Trophoblast cell (in vitro differentiated cells and primary cell): Measurements from ENCODE around the gene GNAI3.

ENCODE experiments used
- DNase-seq, 2 donors: peaks; one replicate each; pipeline ENCODE4 v3.0.0-alpha.2; 2016
- H2AFZ ChIP-seq: 2 replicates; pipeline ENCODE4 v1.6.1; 2013; ENCODE audit warnings: low read length, moderate library complexity, mild to moderate bottlenecking; ENCODE audit not compliant: insufficient read depth, poor library complexity
- H2AK5ac ChIP-seq: 2 replicates; pipeline ENCODE4 v1.6.1; 2013; ENCODE audit warnings: mild to moderate bottlenecking, low read length
- H2BK120ac ChIP-seq: 2 replicates; pipeline ENCODE4 v1.6.1; 2013; ENCODE audit warnings: low read length, mild to moderate bottlenecking, moderate library complexity; ENCODE audit not compliant: insufficient read depth, poor library complexity
- H2BK12ac ChIP-seq: 2 replicates; pipeline ENCODE4 v1.6.1; 2013; ENCODE audit warnings: mild to moderate bottlenecking, low read length, moderate library complexity
- H2BK5ac ChIP-seq: 2 replicates; pipeline ENCODE4 v1.6.1; 2013; ENCODE audit warnings: low read length, low read depth, moderate library complexity, mild to moderate bottlenecking; ENCODE audit not compliant: poor library complexity
- H3K14ac ChIP-seq: 2 replicates; pipeline ENCODE4 v1.6.1; 2013; ENCODE audit warnings: mild to moderate bottlenecking, low read length
- H3K18ac ChIP-seq: 2 replicates; pipeline ENCODE4 v1.6.1; 2013; ENCODE audit warnings: mild to moderate bottlenecking, low read length
- H3K23ac ChIP-seq: 2 replicates; pipeline ENCODE4 v1.6.1; 2013; ENCODE audit warnings: low read length
- H3K27ac ChIP-seq: 2 replicates; pipeline ENCODE4 v1.5.1; 2013; ENCODE audit warnings: low read depth, mild to moderate bottlenecking, inconsistent platforms, low read length, moderate library complexity
- H3K27me3 ChIP-seq: 2 replicates; pipeline ENCODE4 v1.6.1; 2013; ENCODE audit warnings: inconsistent platforms, mild to moderate bottlenecking, low read length, moderate library complexity; ENCODE audit not compliant: insufficient read depth
- H3K36me3 ChIP-seq, 2 experiments: 1 replicate in 1 of 2; 2 replicates in 1 of 2; pipeline ENCODE4 v1.6.1; 2013; ENCODE audit warnings: low read length in 2 of 2, mild to moderate bottlenecking in 2 of 2, moderate library complexity in 1 of 2; ENCODE audit not compliant: insufficient read depth in 2 of 2, control insufficient read depth in 1 of 2
- H3K4ac ChIP-seq: 2 replicates; pipeline ENCODE4 v1.6.1; 2013; ENCODE audit warnings: low read depth, mild to moderate bottlenecking, low read length, moderate library complexity
- H3K4me1 ChIP-seq, 2 experiments: 1 replicate in 1 of 2; 2 replicates in 1 of 2; pipeline ENCODE4 v1.6.1; 2013; ENCODE audit warnings: low read length in 2 of 2, mild to moderate bottlenecking in 2 of 2, moderate library complexity in 1 of 2; ENCODE audit not compliant: insufficient read depth in 2 of 2, control insufficient read depth in 1 of 2
- H3K4me2 ChIP-seq: 2 replicates; pipeline ENCODE4 v1.6.1; 2013; ENCODE audit warnings: inconsistent platforms, mild to moderate bottlenecking, low read length, moderate library complexity
- H3K4me3 ChIP-seq: 2 replicates; pipeline ENCODE4 v1.5.1; 2013; ENCODE audit warnings: mild to moderate bottlenecking, low read depth, low read length, inconsistent platforms
- H3K79me1 ChIP-seq: one replicate; pipeline ENCODE4 v1.6.1; 2013; ENCODE audit warnings: low read length
- H3K79me2 ChIP-seq: 2 replicates; pipeline ENCODE4 v1.6.1; 2013; ENCODE audit warnings: low read length, mild to moderate bottlenecking; ENCODE audit not compliant: control insufficient read depth, insufficient read depth, poor library complexity
- H3K9ac ChIP-seq: 2 replicates; pipeline ENCODE4 v1.6.1; 2013; ENCODE audit warnings: mild to moderate bottlenecking, low read length
- H3K9me3 ChIP-seq: 2 replicates; pipeline ENCODE4 v1.6.1; 2013; ENCODE audit warnings: low read depth, mild to moderate bottlenecking, control low read depth, inconsistent platforms, low read length; ENCODE audit not compliant: insufficient read depth
- H4K12ac ChIP-seq: 2 replicates; pipeline ENCODE4 v1.6.1; 2013; ENCODE audit warnings: low read depth, mild to moderate bottlenecking, low read length, moderate library complexity
- H4K8ac ChIP-seq: 2 replicates; pipeline ENCODE4 v1.6.1; 2013; ENCODE audit warnings: low read depth, mild to moderate bottlenecking, low read length, moderate library complexity
- H4K91ac ChIP-seq: one replicate; pipeline ENCODE4 v1.6.1; 2013; ENCODE audit warnings: low read depth, mild to moderate bottlenecking, low read length, moderate library complexity
- WGBS: extraction: QIAGEN DNeasy Blood & Tissue Kit; methylation state at CpG from one replicate; pipeline ENCODE4 v1.1.7; 2013; ENCODE audit warnings: missing lambda C conversion rate; ENCODE audit not compliant: insufficient read length, insufficient coverage; ENCODE audit errors: extremely low coverage; 5-methylcytosine and 5-hydroxymethylcytosine counted together

GNAI3 gene

GRCh38 chr1:109654519-109654918 lies 106.1 kb downstream of the GNAI3 start:
- H3K4me3 ChIP-seq, result no peak overlapping the region

GRCh38 chr1:109655615-109656519 lies 107.5 kb downstream of the GNAI3 start, which contains the start of gene GSTM4:
TSS of gene GSTM4 (plus strand) at chr1:109656099. CDS start at chr1:109656390, 291 bp downstream.
- Histone ChIP-seq H3K18ac (peak within 1 kb of the TSS; percentile 77), H3K4ac (peak within 1 kb of the TSS; percentile 45), H3K14ac (peak within 1 kb of the TSS; percentile 73), H2BK120ac (peak within 1 kb of the TSS; percentile 65), H3K4me3 (peak within 1 kb of the TSS; percentile 71), H3K27me3 (no peaks in the 10 kb centered on the region), H4K91ac (peak within 1 kb of the TSS; percentile 65), H2BK12ac (peak within 1 kb of the TSS; percentile 20), H3K9me3 (no peaks in the 10 kb centered on the region), H3K23ac (no peak within 1 kb of the TSS), H2AK5ac (no peak within 1 kb of the TSS), H4K12ac (peak within 1 kb of the TSS; percentile 45), H4K8ac (peak within 1 kb of the TSS; percentile 86), H3K36me3 (no peaks in the 10 kb centered on the region), H3K27ac (no peak within 1 kb of the TSS), H2AFZ (peak within 1 kb of the TSS; percentile 87), H3K79me1 (peaks cover 6% of the 10 kb centered on the region), H3K4me1 (peaks cover 3 to 5% of the 10 kb centered on the region in 2 experiments), H3K4me2 (peak within 1 kb of the TSS; percentile 89), H3K79me2 (no peaks in the 10 kb centered on the region), H2BK5ac (no peak within 1 kb of the TSS), H3K9ac (peak within 1 kb of the TSS; percentile 35)
- DNase-seq, result peak; percentile 27 to 64
- no CpG with 5 or more reads among the region's 54 CpGs for WGBS

More at GRCh38 chr1:109654519-109654918, 106.1 kb downstream of the GNAI3 start:
- H3K4me2 ChIP-seq, result no peak overlapping the region
- H3K36me3 ChIP-seq, result no peaks in the 10 kb centered on the region
- H2AK5ac ChIP-seq, result no peak overlapping the region
- no peak for DNase-seq
- H3K14ac ChIP-seq, result no peak overlapping the region
- no CpG with 5 or more reads among the region's 12 CpGs for WGBS
- no peak overlapping the region for H4K8ac ChIP-seq
- H3K9me3 ChIP-seq, result no peaks in the 10 kb centered on the region
- peaks cover 6% of the 10 kb centered on the region for H3K79me1 ChIP-seq
- no peak overlapping the region for H2AFZ ChIP-seq
- H3K4me1 ChIP-seq, result peaks cover 3 to 5% of the 10 kb centered on the region in 2 experiments
- H3K9ac ChIP-seq, result no peak overlapping the region
- no peak overlapping the region for H3K18ac ChIP-seq
- H2BK12ac ChIP-seq, result no peak overlapping the region
- no peak overlapping the region for H4K12ac ChIP-seq
- no peak overlapping the region for H3K27ac ChIP-seq
- H2BK5ac ChIP-seq, result no peak overlapping the region
- no peaks in the 10 kb centered on the region for H3K79me2 ChIP-seq
- peak overlapping the region; percentile 33 for H3K23ac ChIP-seq
- no peak overlapping the region for H2BK120ac ChIP-seq
- H4K91ac ChIP-seq, result no peak overlapping the region
- H3K4ac ChIP-seq, result no peak overlapping the region
- H3K27me3 ChIP-seq, result no peaks in the 10 kb centered on the region

- H3K4me2 ChIP-seq, result no peak overlapping the region
- no peak overlapping the region for H3K9ac ChIP-seq
- no peak overlapping the region for H4K8ac ChIP-seq
- H3K36me3 ChIP-seq, result no peaks in the 10 kb centered on the region
- no peaks in the 10 kb centered on the region for H3K79me2 ChIP-seq
- no peak overlapping the region for H4K91ac ChIP-seq
- H3K4me3 ChIP-seq, result no peak overlapping the region
- H3K4ac ChIP-seq, result no peak overlapping the region
- DNase-seq, result no peak
- no CpG with 5 or more reads among the region's 4 CpGs for WGBS
- no peak overlapping the region for H2BK120ac ChIP-seq
- H3K9me3 ChIP-seq, result no peaks in the 10 kb centered on the region
- no peak overlapping the region for H2BK12ac ChIP-seq
- H2AK5ac ChIP-seq, result no peak overlapping the region
- H2AFZ ChIP-seq, result no peak overlapping the region
- peaks cover 3 to 5% of the 10 kb centered on the region in 2 experiments for H3K4me1 ChIP-seq
- peaks cover 6% of the 10 kb centered on the region for H3K79me1 ChIP-seq
- no peak overlapping the region for H3K18ac ChIP-seq
- H3K23ac ChIP-seq, result no peak overlapping the region
- no peak overlapping the region for H3K27ac ChIP-seq
- no peaks in the 10 kb centered on the region for H3K27me3 ChIP-seq
- H2BK5ac ChIP-seq, result no peak overlapping the region
- no peak overlapping the region for H4K12ac ChIP-seq
- H3K14ac ChIP-seq, result no peak overlapping the region
Measured at GRCh38 chr1:109657395-109657794, 109.0 kb downstream of the GNAI3 start.

GRCh38 chr1:109657970-109658369 lies 109.6 kb downstream of the GNAI3 start:
- no peak overlapping the region for H2BK5ac ChIP-seq
- peaks cover 6% of the 10 kb centered on the region for H3K79me1 ChIP-seq
- no peak overlapping the region for H3K23ac ChIP-seq
- H3K9me3 ChIP-seq, result no peaks in the 10 kb centered on the region
- no peaks in the 10 kb centered on the region for H3K27me3 ChIP-seq
- H2AFZ ChIP-seq, result no peak overlapping the region
- H2BK12ac ChIP-seq, result no peak overlapping the region
- no peak overlapping the region for H3K4me3 ChIP-seq
- H3K79me2 ChIP-seq, result no peaks in the 10 kb centered on the region
- no peak overlapping the region for H3K18ac ChIP-seq
- no peak overlapping the region for H3K14ac ChIP-seq
- DNase-seq, result no peak
- no peaks in the 10 kb centered on the region for H3K36me3 ChIP-seq
- no peak overlapping the region for H2AK5ac ChIP-seq
- no peak overlapping the region for H3K4ac ChIP-seq
- H3K27ac ChIP-seq, result no peak overlapping the region
- no CpG with 5 or more reads among the region's 7 CpGs for WGBS
- H3K9ac ChIP-seq, result no peak overlapping the region
- H3K4me2 ChIP-seq, result no peak overlapping the region
- no peak overlapping the region for H4K8ac ChIP-seq
- no peak overlapping the region for H4K91ac ChIP-seq
- H3K4me1 ChIP-seq, result peaks cover 3 to 5% of the 10 kb centered on the region in 2 experiments
- no peak overlapping the region for H2BK120ac ChIP-seq
- H4K12ac ChIP-seq, result no peak overlapping the region
